WTC11 (cell line): ENCODE data around the gene AK8. TPM values are rescaled to one million over a fixed set of nuclear protein-coding genes. Genes with fewer than 3 reads are reported as not detected.

ENCODE experiments used
- ATAC-seq: fragments of 200-7000 bp; cut with Tn5 transposase; 2 replicates; pipeline ENCODE4 v1.10.0; 2021; ENCODE audit warnings: mild to moderate bottlenecking, moderate library complexity
- CTCF ChIA-PET: fragments of 300-600 bp; sonication (Branson Sonifier 250); formaldehyde crosslinking; loops from one replicate; lab custom pipeline; 2021; ENCODE audit warnings: antibody characterized with exemption; lab: Charles Lee
- POLR2A ChIA-PET: fragments of 350-600 bp; sonication (Branson Sonifier 250); formaldehyde crosslinking; loops from one replicate; lab custom pipeline; 2021; ENCODE audit warnings: antibody characterized with exemption; lab: Charles Lee
- DNase-seq: peaks from one replicate; pipeline ENCODE4 v3.0.0; 2021; ENCODE audit warnings: low spot score
- H3K27ac Mint-ChIP-seq: 2 replicates; pipeline ENCODE4 v1.8.0; 2021; ENCODE audit warnings: mixed read lengths
- H3K27me3 Mint-ChIP-seq: 2 replicates; pipeline ENCODE4 v1.8.0; 2021; ENCODE audit warnings: low read depth, mild to moderate bottlenecking, moderate library complexity, mixed read lengths
- H3K36me3 Mint-ChIP-seq: 2 replicates; pipeline ENCODE4 v1.8.0; 2021; ENCODE audit warnings: mixed read lengths
- H3K4me1 Mint-ChIP-seq: 2 replicates; pipeline ENCODE4 v1.8.0; 2022; ENCODE audit warnings: mixed read lengths
- H3K4me3 Mint-ChIP-seq: 2 replicates; pipeline ENCODE4 v1.8.0; 2021; ENCODE audit warnings: mild to moderate bottlenecking, moderate library complexity, mixed read lengths
- H3K9me3 Mint-ChIP-seq: 2 replicates; pipeline ENCODE4 v1.8.0; 2021; ENCODE audit warnings: mixed read lengths
- IRF2 ChIP-seq: sonication (generic); formaldehyde crosslinking; IDR thresholded peaks from 2 replicates; pipeline ENCODE4 v1.8.0; 2022; ENCODE audit warnings: low read depth, missing genetic modification reagents, borderline replicate concordance
- OVOL2 ChIP-seq: fragments of 250-450 bp; sonication (Bioruptor Pico); IDR thresholded peaks from 2 replicates; pipeline ENCODE4 v1.9.0; 2021; ENCODE audit warnings: mild to moderate bottlenecking, borderline replicate concordance
- PRRX2 ChIP-seq: fragments of 250-450 bp; sonication (Bioruptor Pico); IDR thresholded peaks from 2 replicates; pipeline ENCODE4 v1.8.0; 2021; ENCODE audit warnings: mild to moderate bottlenecking
- SP1 ChIP-seq: sonication (generic); formaldehyde crosslinking; conservative IDR thresholded peaks from 2 replicates; pipeline ENCODE4 v1.8.1; 2022; ENCODE audit warnings: missing genetic modification reagents
- ZNF138 ChIP-seq: sonication (generic); formaldehyde crosslinking; conservative IDR thresholded peaks from 2 replicates; pipeline ENCODE4 v1.8.1; 2022; ENCODE audit warnings: mild to moderate bottlenecking, moderate library complexity, missing genetic modification reagents
- total RNA-seq: library from RNA; stranded (reverse); gene quantifications from 3 replicates; pipeline ENCODE4 v1.2.3, GENCODE V29; 2021
- TF ChIP-seq, protein P1 (sequence below): sonication (generic); formaldehyde crosslinking; IDR thresholded peaks from 2 replicates; pipeline ENCODE4 v1.8.1; 2023; ENCODE audit warnings: mild to moderate bottlenecking, missing genetic modification reagents, moderate library complexity
- TF ChIP-seq, protein P2 (sequence below): fragments of 250-450 bp; sonication (Bioruptor Pico); IDR thresholded peaks from 2 replicates; pipeline ENCODE4 v2.1.2; 2022; ENCODE audit warnings: mild to moderate bottlenecking, moderate library complexity
- TF ChIP-seq, protein P3 (sequence below): sonication (generic); formaldehyde crosslinking; IDR thresholded peaks from 2 replicates; pipeline ENCODE4 v1.8.1; 2022; ENCODE audit warnings: mild to moderate bottlenecking, missing genetic modification reagents, moderate library complexity, borderline replicate concordance
- TF ChIP-seq, protein P4 (sequence below): fragments of 250-450 bp; sonication (Bioruptor Pico); IDR thresholded peaks from 2 replicates; pipeline ENCODE4 v1.8.0; 2021; ENCODE audit warnings: mild to moderate bottlenecking
- TF ChIP-seq, protein P5 (sequence below): sonication (generic); formaldehyde crosslinking; IDR thresholded peaks from 2 replicates; pipeline ENCODE4 v1.8.1; 2023; ENCODE audit warnings: mild to moderate bottlenecking, missing genetic modification reagents, moderate library complexity
- TF ChIP-seq, protein P6 (sequence below): fragments of 200-600 bp; IDR thresholded peaks from 2 replicates; pipeline ENCODE4 v1.8.0; 2022; ENCODE audit warnings: antibody characterized with exemption
- TF ChIP-seq, protein P7 (sequence below): sonication (generic); formaldehyde crosslinking; IDR thresholded peaks from 2 replicates; pipeline ENCODE4 v1.8.1; 2023; ENCODE audit warnings: mild to moderate bottlenecking, moderate library complexity, missing genetic modification reagents
- TF ChIP-seq, protein P8 (sequence below): fragments of 250-450 bp; sonication (Bioruptor Pico); IDR thresholded peaks from 2 replicates; pipeline ENCODE4 v1.9.0; 2021; ENCODE audit warnings: mild to moderate bottlenecking
- TF ChIP-seq, protein P9 (sequence below): sonication (generic); formaldehyde crosslinking; IDR thresholded peaks from 2 replicates; pipeline ENCODE4 v1.8.1; 2022; ENCODE audit warnings: low read depth, mild to moderate bottlenecking, moderate library complexity, missing genetic modification reagents, borderline replicate concordance
- TF ChIP-seq, protein P10 (sequence below): sonication (generic); formaldehyde crosslinking; IDR thresholded peaks from 2 replicates; pipeline ENCODE4 v1.8.0; 2023; ENCODE audit warnings: missing genetic modification reagents, mild to moderate bottlenecking, borderline replicate concordance

The AK8 gene
- total RNA-seq, 1 experiment from 2014 or later, result 0.48 TPM

DNA sequence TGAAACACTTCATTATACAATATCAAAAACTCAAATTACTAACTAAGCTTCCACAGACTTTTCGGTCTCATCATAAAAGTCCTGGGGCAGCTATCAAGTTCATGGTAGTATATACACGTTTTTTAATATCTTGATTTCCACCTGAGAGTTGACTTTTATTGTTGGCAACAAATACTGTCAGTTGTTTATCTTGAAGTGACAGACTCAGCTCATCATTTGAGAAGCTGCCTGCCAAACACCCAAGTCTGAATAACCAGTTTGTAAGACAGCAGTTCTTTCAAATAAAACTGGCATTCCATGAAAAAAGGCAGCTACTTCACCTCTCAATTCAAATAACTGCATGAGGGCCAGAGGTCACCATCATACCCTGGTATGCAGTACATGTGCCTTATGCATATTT lies 31.2 kb upstream of the AK8 start (continued):
- TF ChIP-seq OVOL2 (CRISPR knock-in tag) (no peak), IRF2 (CRISPR knock-in tag) (no peak)
- TF ChIP-seq, protein P1, sequence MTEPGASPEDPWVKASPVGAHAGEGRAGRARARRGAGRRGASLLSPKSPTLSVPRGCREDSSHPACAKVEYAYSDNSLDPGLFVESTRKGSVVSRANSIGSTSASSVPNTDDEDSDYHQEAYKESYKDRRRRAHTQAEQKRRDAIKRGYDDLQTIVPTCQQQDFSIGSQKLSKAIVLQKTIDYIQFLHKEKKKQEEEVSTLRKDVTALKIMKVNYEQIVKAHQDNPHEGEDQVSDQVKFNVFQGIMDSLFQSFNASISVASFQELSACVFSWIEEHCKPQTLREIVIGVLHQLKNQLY, result no peak
- TF ChIP-seq, protein P2, sequence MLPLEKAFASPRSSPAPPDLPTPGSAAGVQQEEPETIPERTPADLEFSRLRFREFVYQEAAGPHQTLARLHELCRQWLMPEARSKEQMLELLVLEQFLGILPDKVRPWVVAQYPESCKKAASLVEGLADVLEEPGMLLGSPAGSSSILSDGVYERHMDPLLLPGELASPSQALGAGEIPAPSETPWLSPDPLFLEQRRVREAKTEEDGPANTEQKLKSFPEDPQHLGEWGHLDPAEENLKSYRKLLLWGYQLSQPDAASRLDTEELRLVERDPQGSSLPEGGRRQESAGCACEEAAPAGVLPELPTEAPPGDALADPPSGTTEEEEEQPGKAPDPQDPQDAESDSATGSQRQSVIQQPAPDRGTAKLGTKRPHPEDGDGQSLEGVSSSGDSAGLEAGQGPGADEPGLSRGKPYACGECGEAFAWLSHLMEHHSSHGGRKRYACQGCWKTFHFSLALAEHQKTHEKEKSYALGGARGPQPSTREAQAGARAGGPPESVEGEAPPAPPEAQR (CRISPR knock-in tag), result no peak
- TF ChIP-seq, protein P3, sequence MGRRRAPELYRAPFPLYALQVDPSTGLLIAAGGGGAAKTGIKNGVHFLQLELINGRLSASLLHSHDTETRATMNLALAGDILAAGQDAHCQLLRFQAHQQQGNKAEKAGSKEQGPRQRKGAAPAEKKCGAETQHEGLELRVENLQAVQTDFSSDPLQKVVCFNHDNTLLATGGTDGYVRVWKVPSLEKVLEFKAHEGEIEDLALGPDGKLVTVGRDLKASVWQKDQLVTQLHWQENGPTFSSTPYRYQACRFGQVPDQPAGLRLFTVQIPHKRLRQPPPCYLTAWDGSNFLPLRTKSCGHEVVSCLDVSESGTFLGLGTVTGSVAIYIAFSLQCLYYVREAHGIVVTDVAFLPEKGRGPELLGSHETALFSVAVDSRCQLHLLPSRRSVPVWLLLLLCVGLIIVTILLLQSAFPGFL (CRISPR knock-in tag), result no peak
- TF ChIP-seq, protein P4, sequence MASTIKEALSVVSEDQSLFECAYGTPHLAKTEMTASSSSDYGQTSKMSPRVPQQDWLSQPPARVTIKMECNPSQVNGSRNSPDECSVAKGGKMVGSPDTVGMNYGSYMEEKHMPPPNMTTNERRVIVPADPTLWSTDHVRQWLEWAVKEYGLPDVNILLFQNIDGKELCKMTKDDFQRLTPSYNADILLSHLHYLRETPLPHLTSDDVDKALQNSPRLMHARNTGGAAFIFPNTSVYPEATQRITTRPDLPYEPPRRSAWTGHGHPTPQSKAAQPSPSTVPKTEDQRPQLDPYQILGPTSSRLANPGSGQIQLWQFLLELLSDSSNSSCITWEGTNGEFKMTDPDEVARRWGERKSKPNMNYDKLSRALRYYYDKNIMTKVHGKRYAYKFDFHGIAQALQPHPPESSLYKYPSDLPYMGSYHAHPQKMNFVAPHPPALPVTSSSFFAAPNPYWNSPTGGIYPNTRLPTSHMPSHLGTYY, result no peak

DNA sequence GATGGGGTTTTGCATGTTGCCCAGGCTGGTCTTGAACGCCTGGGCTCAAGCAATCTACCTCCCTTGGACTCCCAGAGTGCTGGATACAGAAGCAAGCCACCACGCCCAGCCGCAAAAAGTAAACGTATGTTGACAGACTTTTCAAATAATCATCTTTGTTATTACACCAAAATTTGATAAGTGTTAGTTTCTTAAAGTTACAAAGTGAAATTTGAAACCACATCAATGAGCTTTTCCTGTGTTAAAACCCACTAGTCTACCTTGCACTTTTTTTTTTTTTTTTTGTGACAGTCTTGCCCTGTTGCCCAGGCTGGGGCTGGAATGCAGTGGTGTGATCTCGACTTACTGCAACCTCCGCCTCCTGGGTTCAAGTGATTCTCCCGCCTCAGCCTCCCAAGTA lies 30.6 kb upstream of the AK8 start:
- ChIA-PET CTCF (interaction anchor here (0.8 kb wide), 1 partner anchor 60 kb away, joined by 3 read pairs; no protein-coding TSS in a partner anchor), POLR2A (no interaction called here)
- ATAC-seq, result no peak
- Mint-ChIP-seq H3K36me3 (peaks cover 22% of the 10 kb centered on the region), H3K27ac (no peak overlapping the region), H3K4me3 (no peak overlapping the region), H3K4me1 (peaks cover 12% of the 10 kb centered on the region), H3K9me3 (no peaks in the 10 kb centered on the region), H3K27me3 (no peaks in the 10 kb centered on the region)
- no peak for DNase-seq
- TF ChIP-seq PRRX2 (CRISPR knock-in tag) (no peak), SP1 (CRISPR knock-in tag) (no peak), ZNF138 (CRISPR knock-in tag) (no peak)
- TF ChIP-seq, protein P5, sequence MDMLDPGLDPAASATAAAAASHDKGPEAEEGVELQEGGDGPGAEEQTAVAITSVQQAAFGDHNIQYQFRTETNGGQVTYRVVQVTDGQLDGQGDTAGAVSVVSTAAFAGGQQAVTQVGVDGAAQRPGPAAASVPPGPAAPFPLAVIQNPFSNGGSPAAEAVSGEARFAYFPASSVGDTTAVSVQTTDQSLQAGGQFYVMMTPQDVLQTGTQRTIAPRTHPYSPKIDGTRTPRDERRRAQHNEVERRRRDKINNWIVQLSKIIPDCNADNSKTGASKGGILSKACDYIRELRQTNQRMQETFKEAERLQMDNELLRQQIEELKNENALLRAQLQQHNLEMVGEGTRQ (CRISPR knock-in tag), result no peak
- TF ChIP-seq, protein P6, sequence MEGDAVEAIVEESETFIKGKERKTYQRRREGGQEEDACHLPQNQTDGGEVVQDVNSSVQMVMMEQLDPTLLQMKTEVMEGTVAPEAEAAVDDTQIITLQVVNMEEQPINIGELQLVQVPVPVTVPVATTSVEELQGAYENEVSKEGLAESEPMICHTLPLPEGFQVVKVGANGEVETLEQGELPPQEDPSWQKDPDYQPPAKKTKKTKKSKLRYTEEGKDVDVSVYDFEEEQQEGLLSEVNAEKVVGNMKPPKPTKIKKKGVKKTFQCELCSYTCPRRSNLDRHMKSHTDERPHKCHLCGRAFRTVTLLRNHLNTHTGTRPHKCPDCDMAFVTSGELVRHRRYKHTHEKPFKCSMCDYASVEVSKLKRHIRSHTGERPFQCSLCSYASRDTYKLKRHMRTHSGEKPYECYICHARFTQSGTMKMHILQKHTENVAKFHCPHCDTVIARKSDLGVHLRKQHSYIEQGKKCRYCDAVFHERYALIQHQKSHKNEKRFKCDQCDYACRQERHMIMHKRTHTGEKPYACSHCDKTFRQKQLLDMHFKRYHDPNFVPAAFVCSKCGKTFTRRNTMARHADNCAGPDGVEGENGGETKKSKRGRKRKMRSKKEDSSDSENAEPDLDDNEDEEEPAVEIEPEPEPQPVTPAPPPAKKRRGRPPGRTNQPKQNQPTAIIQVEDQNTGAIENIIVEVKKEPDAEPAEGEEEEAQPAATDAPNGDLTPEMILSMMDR, result no peak
- TF ChIP-seq, protein P7, sequence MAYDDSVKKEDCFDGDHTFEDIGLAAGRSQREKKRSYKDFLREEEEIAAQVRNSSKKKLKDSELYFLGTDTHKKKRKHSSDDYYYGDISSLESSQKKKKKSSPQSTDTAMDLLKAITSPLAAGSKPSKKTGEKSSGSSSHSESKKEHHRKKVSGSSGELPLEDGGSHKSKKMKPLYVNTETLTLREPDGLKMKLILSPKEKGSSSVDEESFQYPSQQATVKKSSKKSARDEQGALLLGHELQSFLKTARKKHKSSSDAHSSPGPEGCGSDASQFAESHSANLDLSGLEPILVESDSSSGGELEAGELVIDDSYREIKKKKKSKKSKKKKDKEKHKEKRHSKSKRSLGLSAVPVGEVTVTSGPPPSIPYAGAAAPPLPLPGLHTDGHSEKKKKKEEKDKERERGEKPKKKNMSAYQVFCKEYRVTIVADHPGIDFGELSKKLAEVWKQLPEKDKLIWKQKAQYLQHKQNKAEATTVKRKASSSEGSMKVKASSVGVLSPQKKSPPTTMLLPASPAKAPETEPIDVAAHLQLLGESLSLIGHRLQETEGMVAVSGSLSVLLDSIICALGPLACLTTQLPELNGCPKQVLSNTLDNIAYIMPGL, result no peak
- TF ChIP-seq, protein P8, sequence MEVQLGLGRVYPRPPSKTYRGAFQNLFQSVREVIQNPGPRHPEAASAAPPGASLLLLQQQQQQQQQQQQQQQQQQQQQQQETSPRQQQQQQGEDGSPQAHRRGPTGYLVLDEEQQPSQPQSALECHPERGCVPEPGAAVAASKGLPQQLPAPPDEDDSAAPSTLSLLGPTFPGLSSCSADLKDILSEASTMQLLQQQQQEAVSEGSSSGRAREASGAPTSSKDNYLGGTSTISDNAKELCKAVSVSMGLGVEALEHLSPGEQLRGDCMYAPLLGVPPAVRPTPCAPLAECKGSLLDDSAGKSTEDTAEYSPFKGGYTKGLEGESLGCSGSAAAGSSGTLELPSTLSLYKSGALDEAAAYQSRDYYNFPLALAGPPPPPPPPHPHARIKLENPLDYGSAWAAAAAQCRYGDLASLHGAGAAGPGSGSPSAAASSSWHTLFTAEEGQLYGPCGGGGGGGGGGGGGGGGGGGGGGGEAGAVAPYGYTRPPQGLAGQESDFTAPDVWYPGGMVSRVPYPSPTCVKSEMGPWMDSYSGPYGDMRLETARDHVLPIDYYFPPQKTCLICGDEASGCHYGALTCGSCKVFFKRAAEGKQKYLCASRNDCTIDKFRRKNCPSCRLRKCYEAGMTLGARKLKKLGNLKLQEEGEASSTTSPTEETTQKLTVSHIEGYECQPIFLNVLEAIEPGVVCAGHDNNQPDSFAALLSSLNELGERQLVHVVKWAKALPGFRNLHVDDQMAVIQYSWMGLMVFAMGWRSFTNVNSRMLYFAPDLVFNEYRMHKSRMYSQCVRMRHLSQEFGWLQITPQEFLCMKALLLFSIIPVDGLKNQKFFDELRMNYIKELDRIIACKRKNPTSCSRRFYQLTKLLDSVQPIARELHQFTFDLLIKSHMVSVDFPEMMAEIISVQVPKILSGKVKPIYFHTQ (CRISPR knock-in tag), result no peak
- TF ChIP-seq, protein P9, sequence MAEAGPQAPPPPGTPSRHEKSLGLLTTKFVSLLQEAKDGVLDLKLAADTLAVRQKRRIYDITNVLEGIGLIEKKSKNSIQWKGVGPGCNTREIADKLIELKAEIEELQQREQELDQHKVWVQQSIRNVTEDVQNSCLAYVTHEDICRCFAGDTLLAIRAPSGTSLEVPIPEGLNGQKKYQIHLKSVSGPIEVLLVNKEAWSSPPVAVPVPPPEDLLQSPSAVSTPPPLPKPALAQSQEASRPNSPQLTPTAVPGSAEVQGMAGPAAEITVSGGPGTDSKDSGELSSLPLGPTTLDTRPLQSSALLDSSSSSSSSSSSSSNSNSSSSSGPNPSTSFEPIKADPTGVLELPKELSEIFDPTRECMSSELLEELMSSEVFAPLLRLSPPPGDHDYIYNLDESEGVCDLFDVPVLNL (CRISPR knock-in tag), result no peak
- TF ChIP-seq, protein P10, sequence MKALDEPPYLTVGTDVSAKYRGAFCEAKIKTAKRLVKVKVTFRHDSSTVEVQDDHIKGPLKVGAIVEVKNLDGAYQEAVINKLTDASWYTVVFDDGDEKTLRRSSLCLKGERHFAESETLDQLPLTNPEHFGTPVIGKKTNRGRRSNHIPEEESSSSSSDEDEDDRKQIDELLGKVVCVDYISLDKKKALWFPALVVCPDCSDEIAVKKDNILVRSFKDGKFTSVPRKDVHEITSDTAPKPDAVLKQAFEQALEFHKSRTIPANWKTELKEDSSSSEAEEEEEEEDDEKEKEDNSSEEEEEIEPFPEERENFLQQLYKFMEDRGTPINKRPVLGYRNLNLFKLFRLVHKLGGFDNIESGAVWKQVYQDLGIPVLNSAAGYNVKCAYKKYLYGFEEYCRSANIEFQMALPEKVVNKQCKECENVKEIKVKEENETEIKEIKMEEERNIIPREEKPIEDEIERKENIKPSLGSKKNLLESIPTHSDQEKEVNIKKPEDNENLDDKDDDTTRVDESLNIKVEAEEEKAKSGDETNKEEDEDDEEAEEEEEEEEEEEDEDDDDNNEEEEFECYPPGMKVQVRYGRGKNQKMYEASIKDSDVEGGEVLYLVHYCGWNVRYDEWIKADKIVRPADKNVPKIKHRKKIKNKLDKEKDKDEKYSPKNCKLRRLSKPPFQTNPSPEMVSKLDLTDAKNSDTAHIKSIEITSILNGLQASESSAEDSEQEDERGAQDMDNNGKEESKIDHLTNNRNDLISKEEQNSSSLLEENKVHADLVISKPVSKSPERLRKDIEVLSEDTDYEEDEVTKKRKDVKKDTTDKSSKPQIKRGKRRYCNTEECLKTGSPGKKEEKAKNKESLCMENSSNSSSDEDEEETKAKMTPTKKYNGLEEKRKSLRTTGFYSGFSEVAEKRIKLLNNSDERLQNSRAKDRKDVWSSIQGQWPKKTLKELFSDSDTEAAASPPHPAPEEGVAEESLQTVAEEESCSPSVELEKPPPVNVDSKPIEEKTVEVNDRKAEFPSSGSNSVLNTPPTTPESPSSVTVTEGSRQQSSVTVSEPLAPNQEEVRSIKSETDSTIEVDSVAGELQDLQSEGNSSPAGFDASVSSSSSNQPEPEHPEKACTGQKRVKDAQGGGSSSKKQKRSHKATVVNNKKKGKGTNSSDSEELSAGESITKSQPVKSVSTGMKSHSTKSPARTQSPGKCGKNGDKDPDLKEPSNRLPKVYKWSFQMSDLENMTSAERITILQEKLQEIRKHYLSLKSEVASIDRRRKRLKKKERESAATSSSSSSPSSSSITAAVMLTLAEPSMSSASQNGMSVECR (CRISPR knock-in tag), result no peak
